Prostate gland (tissue), 2 donors: Measurements from ENCODE around the gene RAB3C.

ENCODE experiments used
- POLR2A ChIP-seq: fragments of 450-650 bp; IDR thresholded peaks from one replicate; pipeline ENCODE4 v1.6.1; 2016; ENCODE audit warnings: antibody characterized with exemption, mild to moderate bottlenecking
- POLR2AphosphoS5 ChIP-seq: sonication (generic); formaldehyde crosslinking; IDR thresholded peaks from one replicate; pipeline ENCODE4 v1.6.1; 2017; ENCODE audit warnings: antibody characterized with exemption
- TF ChIP-seq, protein P1 (sequence below), 4 experiments: fragments of 200-600 bp in 2 of 4; fragments of 450-650 bp in 2 of 4; sonication (generic) in 2 of 4; IDR thresholded peaks; 1 replicate in 3 of 4; 2 replicates in 1 of 4; pipeline ENCODE4 v1.5.1; 2016 to 2019; ENCODE audit warnings: antibody characterized with exemption in 4 of 4, mild to moderate bottlenecking in 2 of 4, moderate library complexity in 2 of 4

DNA sequence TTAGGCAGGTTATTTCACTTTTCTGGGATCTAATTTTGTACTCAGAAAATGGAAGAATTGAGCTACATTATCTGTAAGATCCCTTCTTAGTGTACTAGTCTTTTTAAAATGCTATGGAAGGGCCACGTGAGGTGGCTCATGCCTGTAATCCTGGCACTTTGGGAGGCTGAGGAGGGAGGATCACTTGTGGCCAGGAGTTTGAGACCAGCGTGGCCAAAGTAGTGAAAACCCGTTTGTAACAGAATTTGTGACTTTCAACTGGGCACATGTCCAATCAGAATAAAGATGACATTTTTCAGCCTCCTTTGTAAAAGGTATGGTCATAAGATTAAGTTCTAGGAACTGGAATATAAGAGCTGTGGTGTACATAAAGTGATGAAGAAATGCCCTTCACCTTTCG lies 3.1 kb upstream of the RAB3C start:
- TF ChIP-seq POLR2A (no peak), POLR2AphosphoS5 (no peak)
- TF ChIP-seq, protein P1, sequence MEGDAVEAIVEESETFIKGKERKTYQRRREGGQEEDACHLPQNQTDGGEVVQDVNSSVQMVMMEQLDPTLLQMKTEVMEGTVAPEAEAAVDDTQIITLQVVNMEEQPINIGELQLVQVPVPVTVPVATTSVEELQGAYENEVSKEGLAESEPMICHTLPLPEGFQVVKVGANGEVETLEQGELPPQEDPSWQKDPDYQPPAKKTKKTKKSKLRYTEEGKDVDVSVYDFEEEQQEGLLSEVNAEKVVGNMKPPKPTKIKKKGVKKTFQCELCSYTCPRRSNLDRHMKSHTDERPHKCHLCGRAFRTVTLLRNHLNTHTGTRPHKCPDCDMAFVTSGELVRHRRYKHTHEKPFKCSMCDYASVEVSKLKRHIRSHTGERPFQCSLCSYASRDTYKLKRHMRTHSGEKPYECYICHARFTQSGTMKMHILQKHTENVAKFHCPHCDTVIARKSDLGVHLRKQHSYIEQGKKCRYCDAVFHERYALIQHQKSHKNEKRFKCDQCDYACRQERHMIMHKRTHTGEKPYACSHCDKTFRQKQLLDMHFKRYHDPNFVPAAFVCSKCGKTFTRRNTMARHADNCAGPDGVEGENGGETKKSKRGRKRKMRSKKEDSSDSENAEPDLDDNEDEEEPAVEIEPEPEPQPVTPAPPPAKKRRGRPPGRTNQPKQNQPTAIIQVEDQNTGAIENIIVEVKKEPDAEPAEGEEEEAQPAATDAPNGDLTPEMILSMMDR (IDR thresholded peaks at IDR 0.05): no peak
